Measurements from ENCODE around the gene C14orf180.

GRCh38 chr14:104638190-104638589 lies 58.6 kb downstream of the C14orf180 start:
- no peak for TF ChIP-seq EZH2phosphoT487 (IDR thresholded peaks at IDR 0.05; ENCODE audit: insufficient read depth, low read depth)
- TF ChIP-seq EZH2 (IDR thresholded peaks at IDR 0.05; ENCODE audit: insufficient read depth, poor library complexity, severe bottlenecking): no peak
